Stimulated activated CD8-positive, alpha-beta memory T cell treated with anti-CD3 and anti-CD28 coated beads, Interleukin-15, amount 100 ng/mL, for 24 hours (primary cell): ENCODE measurements around the gene CCT5.
"Not testable (repeated sequence)": the region's sequence is repeated elsewhere in the genome, so short reads cannot be mapped to it uniquely, and the experiment has no call there.

ENCODE experiments used
- DNase-seq: peaks from one replicate; pipeline ENCODE4 v3.0.0-alpha.2; 2020; ENCODE audit warnings: low read depth

The CCT5 gene

GRCh38 chr5:10246761-10247160 lies 3.3 kb upstream of the CCT5 start:
- no peak for DNase-seq

GRCh38 chr5:10247217-10247616 lies 2.9 kb upstream of the CCT5 start:
- DNase-seq = not testable (repeated sequence)

DNA sequence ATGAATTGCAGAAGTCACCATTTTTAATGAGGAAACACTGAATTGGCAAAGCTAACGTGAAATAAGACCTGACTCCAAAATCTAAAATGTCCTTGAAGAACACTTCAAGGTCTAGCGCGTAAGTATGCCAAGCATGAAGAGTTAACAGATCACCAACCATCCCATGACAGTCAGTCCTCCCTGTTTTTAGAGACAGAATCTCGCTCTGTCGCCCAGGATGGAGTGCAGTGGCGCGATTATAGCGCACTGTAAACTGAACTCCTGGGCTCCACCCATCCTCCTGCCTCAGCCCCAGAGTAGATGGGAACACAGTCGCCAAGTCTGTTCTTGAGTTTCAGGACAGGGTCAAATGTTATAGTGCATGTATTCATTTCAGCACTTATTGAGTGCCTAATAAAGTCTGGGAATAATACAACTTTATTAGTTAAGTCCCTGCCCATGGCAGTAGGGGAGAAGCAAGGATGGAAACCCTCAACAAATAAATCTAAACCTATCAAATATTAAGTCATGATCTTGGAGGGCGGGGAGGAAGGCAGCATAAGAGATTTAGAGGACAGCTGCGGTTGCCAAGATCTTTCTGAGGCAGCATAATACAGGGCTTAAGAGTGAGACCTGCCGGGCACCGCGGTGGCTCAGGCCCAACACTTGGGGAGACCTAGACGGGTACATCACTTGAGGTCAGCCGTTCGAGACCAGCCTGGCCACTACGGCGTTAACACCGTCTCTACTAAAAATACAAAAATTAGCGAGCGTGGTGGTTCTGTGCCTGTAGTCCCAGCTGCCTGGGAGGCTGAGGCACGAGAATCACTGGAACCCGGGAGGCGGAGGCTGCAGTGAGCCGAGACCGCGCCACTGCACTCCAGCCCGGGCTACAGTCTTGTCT lies 1.5 kb upstream of the CCT5 start:
- no peak for DNase-seq

DNA sequence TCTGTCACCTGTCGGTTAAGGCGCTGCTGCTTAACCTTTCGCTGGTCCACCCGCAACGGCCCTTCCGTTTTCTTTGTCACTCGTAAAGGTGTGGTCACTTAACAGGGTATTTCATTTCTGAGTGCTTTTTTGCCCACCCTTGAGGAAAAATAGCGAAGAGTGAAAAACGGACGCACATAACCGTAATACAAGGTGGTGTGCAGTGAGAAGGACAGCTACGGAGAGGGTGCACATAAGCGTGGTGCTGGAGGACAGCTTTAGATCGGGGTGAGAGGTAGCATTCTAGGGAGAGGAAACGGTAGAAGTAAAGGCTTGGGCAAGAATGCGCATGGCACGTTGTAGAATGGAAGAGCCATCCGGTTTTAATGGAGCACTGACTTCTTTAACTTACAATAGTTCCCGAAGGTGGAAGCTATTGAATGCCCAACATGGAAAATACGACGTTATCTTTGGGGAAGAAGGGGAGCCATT lies 761 bp downstream of the CCT5 start:
- no peak for DNase-seq

DNA sequence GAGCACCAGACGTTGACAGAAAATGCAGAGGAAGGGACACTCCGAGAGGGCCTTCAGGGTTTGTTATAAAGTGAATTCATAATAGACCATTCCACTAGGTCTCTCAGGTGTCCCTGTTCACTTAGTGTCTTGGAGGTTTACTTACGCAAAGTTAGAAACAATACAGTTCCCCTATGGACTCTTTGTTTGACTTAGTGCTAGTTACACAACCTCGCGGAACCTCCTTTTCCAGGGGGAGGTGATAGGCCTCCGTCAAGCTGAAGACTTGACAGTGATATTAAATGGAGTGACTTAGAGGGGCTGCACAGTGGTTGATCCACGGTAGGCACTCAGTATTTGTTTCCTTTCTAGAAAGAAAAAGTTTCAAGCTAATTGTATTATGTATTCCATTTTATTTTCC lies 1.3 kb downstream of the CCT5 start:
- DNase-seq = no peak

DNA sequence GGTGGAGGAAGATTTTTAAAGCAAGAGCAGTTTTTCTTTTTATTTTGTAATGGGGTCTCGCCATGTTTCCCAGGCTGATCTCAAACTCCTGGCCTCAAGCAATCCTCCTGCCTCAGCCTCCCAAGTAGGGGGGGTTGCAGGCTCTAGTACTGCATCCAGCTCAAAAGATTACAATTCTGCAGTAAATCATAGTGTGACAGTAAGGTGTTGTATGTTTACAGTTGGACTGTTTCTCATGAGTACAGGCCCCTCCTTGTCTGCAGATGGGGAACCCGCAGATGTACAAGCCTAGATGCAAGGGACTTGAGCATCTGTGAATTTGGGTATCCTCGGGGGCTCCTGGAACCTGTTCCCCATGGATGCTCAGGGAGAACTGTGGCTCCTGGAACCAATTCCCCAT lies 3.3 kb downstream of the CCT5 start:
- DNase-seq = no peak

- no peak for DNase-seq
These were observed 4.6 kb downstream of the CCT5 start for GRCh38 chr5:10254686-10255085.

GRCh38 chr5:10257870-10258269 lies 7.8 kb downstream of the CCT5 start:
- DNase-seq = no peak

- DNase-seq = no peak
These were observed 9.8 kb downstream of the CCT5 start for GRCh38 chr5:10259899-10260298.

DNA sequence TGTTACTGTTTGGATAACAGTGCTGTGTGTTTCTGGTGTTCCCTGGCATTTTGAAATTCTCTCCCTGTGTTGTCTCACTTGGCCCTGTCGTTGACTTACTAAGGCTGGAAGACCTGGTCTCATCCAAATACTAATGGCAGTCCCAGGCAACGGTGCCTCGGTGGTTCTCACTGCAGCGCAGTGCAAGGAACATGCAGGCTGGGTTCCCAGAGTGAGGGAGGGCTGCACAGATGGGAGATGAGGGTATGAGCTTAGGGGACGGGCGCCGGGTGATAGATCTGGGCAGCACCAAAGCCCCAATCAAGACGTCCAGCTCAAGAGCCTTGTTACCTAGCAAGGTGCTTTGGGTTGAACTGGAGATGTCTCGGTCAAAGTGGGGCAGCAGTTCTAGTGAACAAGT lies 11.0 kb downstream of the CCT5 start:
- no peak for DNase-seq

GRCh38 chr5:10262121-10262774 lies 12.2 kb downstream of the CCT5 start:
- no peak for DNase-seq

- DNase-seq = no peak
These were observed 12.9 kb downstream of the CCT5 start for GRCh38 chr5:10262995-10263394.

GRCh38 chr5:10264604-10265003 lies 14.5 kb downstream of the CCT5 start:
- no peak for DNase-seq

GRCh38 chr5:10265245-10266109 lies 15.4 kb downstream of the CCT5 start:
- DNase-seq = no peak

GRCh38 chr5:10266137-10266536 lies 16.1 kb downstream of the CCT5 start:
- DNase-seq = no peak

DNA sequence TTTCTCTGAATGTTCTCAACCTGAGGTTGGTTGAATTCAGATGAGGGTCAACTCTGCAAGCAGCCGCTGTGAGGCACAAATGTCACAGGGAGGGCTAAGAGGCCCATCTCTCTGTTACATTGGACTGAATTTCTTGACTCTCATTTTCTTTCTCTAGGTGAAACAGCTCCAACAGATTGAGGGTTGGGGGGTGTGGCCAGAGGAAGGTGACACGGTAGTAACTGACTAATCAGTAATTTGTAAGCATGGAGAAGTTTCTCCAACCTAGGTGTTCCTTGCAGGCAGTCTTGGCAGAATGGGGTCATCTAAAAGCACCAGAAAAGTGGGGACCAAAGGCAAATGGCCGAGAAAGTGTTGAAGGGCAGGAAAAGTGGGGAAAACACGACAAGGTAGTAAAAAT lies 16.8 kb downstream of the CCT5 start:
- DNase-seq = no peak

DNA sequence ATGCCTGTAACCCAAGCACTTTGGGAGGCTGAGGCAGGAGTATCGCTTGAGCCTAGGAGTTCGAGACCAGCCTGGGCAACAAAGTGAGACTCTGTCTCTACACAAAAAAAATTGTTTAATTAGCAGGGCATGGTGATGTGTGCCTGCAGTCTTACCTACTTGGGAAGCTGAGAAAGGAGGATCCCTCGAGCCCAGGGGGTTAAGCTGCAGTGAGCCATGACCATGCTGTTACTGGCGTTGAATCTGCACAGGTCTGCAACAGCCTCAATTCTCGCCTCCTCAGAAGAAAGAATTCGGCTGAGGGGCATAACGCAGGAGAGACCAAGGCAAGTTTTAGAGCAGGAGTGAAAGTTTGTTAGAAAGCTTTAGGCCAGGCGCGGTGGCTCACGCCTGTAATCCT lies 18.0 kb downstream of the CCT5 start:
- DNase-seq = no peak

DNA sequence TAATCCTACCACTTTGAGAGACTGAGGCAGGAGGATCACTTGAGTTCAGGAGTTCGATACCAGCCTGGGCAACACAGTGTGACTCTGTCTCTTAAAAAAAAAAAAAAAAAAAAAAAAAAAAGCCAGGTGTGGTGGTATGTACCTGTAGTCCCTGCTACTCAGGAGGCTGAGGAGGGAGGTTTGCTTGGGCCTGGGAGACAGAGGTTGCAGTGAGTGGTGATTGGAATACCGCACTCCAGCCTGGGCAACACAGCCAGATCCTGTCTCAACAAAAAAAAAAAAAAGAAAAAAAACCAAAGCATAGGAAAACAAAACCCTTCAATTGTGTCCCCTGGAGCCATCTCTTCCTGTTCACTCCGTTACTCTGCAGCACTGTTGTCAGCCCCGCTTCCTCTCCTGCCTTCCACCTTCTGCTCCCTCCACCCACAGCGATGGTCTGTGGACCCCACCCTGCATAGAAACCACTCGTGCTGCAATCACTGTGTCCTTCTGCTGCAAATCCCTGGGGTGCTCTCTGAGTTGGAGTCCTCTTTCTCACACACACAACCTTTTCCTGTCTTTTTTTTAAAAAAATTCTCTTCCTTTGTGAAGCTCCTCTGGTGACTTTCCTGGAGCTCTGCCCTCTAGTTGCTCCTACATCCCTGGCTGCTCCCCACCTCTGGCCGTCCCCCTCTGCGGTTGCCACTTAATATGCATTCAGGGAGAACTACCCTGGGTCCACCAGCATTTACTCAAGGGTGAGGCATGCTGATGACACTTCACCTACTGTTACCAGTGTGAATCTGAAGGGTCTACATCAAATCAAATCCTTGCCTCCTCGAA lies 22.2 kb downstream of the CCT5 start:
- no peak for DNase-seq

GRCh38 chr5:10272875-10273209 lies 22.8 kb downstream of the CCT5 start:
- DNase-seq = not testable (repeated sequence)

- DNase-seq = no peak
These were observed 25.4 kb downstream of the CCT5 start for GRCh38 chr5:10275460-10275859.

GRCh38 chr5:10275991-10276390 lies 25.9 kb downstream of the CCT5 start:
- DNase-seq = no peak

GRCh38 chr5:10276691-10277090 lies 26.6 kb downstream of the CCT5 start:
- no peak for DNase-seq
